AML-193 (cell line): ENCODE results near the gene ORC6.

ENCODE experiments used
- DNase-seq, 2 experiments: peaks; one replicate each; lab custom pipeline; 2025; lab: John Stamatoyannopoulos, UW

ORC6 gene

GRCh38 chr16:46700048-46700447, 10.6 kb downstream of the ORC6 start:
- DNase-seq: no peak

DNA sequence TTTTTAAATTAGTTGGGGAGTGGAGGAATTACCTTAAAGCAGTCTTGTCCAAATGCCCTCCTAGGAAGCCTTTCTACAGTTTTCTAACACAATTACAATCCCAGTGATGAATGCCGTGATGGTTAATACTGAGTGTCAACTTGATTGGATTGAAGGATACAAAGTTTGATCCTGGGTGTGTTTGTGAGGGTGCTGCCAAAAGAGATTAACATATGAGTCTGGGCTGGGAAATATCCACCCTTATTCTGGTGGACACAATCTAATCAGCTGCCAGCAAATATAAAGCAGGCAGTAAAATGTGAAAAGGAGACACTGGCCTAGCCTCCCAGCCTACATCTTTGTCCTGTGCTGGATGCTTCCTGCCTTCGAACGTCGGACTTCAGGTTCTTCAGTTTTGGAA, 12.2 kb downstream of the ORC6 start:
- no peak for DNase-seq

- DNase-seq: no peak
Measured at GRCh38 chr16:46702030-46702429, 12.6 kb downstream of the ORC6 start.

GRCh38 chr16:46706642-46707041, 17.2 kb downstream of the ORC6 start:
- DNase-seq: no peak

GRCh38 chr16:46709469-46710005, 20.1 kb downstream of the ORC6 start:
- DNase-seq: no peak

GRCh38 chr16:46711106-46712058, 21.9 kb downstream of the ORC6 start:
- peak in 1 of 2 experiments; percentile 16 for DNase-seq

GRCh38 chr16:46712911-46713310, 23.5 kb downstream of the ORC6 start:
- peak; percentile 48 to 81 for DNase-seq

- DNase-seq: no peak
Measured at GRCh38 chr16:46713634-46714033, 24.2 kb downstream of the ORC6 start.

- no peak for DNase-seq
Measured at GRCh38 chr16:46714797-46715591, 25.5 kb downstream of the ORC6 start.

DNA sequence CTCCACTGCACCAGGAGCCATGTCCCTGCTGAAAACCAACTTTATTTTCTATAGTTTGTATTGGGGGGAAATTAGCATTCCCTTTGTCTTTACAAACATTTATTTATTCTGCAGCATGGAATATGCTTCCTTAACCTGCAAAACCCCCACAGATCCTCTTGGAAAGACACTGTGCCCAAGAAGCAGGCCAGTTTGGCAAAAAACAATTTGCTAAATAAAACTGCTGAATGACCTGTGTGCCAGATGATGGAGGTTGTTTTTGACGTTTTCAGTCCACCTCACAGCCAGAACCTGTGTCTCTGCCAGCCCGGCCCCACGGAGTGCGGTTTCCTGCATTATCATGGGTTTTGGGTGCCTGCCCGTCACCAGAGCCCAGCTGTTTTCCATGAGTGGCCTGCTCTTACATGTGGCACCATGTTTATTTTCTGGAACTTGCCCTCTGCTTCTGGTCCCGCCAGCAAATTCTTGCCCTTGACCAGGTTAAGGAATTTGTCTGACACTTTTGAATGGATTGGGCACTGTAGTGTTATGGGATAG, 26.4 kb downstream of the ORC6 start:
- DNase-seq: no peak

GRCh38 chr16:46717692-46718091, 28.2 kb downstream of the ORC6 start:
- no peak for DNase-seq

DNA sequence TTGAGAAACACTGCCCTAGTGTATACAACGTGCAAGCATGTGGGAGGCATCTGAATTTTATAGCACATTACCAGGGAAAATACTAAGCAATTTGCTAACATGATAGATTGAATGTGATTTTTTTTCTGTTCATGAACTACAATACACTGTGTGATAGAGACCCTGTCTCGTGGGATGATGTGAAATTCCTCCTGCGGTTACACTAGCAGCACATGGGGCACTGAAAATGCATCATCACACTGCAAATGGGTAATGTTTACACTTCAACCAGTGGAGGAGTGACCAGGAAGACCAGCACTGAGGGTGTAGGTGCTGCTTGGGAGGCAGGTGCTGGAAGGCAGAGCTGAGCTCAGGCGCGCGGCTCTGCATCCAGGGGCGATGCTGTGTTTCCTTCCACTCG, 28.8 kb downstream of the ORC6 start:
- DNase-seq: no peak

GRCh38 chr16:46719528-46719927, 30.1 kb downstream of the ORC6 start:
- no peak for DNase-seq

DNA sequence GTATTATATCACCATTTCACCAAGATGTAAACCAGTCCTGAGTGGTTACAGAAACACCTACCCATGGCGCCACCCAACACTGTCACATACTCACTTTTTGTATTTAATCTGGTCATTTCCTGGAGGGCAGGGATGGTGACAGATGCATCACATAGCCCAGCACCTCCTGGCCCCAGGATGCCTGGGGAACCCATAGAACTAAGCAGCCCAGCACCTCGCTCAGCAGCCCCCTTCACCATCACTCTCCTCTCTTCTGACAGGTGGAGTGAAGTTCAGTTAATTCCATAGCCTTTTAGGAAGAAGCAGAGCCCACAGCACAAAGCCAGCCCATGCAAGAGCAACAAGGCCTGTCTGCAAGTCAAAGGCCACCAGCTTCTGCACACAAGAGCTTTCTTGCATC, 31.2 kb downstream of the ORC6 start:
- no peak for DNase-seq

- DNase-seq: no peak
Measured at GRCh38 chr16:46721885-46722284, 32.4 kb downstream of the ORC6 start.

DNA sequence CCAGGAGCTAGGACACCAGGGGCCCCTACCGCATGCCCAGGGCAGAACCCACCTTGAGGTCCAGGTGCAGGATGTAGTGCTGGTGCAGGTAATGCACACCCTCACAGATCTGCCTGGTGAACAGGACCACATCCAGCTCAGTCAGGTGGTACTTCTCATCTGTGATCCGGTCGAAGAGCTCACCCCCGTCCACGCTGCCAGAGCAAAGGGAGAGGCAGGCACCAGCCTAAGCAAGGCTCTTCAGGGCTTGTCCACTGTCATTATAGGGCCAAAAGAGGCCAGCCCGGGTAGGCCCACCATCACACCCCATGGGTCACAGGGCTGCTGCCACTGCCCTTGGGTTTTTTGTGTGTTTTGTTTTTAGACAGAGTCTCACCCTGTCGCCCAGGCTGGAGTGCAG, 37.7 kb downstream of the ORC6 start:
- no peak for DNase-seq

DNA sequence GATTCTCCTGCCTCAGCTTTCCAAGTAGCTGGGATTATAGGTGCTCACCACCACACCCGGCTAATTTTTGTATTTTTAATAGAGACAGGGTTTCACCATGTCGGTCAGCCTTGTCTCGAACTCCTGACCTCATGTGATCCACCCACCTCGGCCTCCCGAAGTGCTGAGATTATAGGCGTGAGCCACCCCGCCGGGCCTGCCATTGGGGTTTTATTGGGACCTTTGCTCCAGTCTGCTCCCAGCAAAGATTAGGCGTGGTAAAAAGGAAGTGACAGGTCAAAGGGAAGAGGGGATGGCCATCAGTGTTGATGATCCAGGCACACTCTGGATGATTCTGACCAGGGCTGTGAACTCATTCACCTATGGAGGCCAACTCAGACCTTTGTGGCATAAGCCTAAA, 38.2 kb downstream of the ORC6 start:
- DNase-seq: no peak

DNA sequence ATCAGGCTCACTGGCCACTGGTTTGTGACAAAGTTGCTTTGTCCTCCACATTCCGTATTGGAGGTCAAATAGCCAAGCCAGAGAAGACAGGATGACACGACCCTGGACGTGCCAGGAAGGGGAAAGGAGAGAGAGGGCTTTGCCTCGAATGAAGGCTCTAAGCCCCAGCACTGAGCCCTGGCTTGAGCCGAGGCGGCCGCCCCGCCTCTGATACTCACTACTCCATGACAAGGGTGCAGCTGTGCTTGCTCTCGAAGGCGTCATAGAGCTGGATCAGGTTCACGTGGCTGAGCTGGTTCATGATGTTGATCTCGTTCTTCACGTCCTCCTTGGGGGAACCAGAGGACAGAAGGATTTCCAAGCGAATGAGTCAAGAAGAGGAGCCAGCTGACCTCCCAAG, 39.3 kb downstream of the ORC6 start:
- no peak for DNase-seq

DNA sequence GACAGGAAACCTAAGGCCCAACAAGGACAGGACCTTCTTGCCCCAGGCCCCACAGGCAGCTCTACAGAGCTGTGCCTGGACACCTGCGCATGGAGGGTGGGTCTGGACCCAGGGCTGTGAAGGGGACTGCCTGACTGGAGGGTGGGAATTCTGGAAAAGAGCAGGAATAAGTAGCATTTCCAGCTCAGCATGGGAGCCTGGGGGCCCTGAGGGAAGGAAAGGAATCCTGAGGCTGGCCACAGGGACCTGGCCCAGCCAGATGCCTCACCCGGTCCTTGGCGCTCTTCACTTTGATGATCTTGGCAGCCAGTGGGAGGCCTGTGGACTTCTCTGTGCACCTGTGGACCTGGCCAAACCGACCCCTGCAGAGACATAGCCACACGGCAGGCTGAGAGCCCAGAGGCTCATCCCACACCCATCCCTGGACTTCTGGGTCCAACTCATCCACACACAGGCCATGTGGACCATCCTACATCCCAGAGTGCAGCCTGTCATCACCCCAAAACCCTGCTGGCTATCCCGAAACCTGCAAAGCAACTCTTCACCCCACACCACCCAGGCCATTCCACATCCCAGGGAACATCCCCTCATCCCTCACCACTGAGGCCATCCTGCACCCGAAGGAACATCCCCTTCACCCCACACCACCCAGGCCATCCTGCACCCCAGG, 40.0 kb downstream of the ORC6 start:
- no peak for DNase-seq

DNA sequence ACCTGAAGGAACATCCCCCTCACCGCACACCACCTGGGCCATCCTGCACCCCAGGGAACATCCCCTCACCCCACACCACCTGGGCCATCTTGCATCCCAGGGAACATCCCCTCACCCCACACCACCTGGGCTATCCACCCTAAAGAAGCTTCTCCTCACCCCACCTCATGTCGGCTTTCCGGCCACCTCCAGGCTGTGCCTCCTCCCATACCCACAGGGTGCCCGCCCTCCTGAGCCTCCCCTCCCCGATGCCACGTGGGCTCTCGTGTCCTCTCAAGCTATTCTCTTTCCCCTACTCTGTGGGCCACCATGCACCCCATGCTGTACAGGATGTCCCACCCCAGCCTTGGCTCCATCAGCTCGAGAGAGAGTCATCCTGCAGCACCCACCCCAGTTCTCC, 40.7 kb downstream of the ORC6 start:
- DNase-seq: no peak

- no peak for DNase-seq
Measured at GRCh38 chr16:46730801-46731690, 41.6 kb downstream of the ORC6 start.
